Measurements from ENCODE around the gene DDI2.

DNA sequence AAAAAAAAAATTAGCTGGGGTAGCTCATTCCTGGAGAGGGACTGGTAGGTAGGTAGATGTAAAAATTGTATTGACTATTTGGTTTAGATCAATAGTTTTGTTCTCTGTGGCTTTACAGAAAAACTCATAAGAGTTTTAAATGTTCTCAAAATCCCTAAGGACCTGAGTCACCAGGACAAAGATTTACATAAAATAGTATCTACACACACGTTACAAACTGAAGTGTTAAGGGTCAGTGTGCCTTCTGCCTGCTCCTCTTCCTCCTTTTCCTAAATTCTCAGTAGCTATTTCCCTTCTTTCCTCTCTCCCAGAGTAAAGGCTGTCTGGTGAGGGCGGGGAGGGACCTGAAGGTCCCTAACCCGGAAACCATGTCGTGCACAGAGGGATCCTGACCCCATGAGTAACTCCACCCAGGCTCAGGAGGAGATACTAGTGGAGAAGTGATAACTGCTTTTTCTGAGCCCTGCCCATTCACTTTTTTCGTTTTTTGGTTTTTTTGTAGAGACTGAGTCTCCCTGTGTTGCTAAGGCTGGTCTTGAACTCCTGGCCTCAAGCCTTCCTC lies 74.9 kb downstream of the DDI2 start:
- TF ChIP-seq CTCF (IDR thresholded peaks at IDR 0.05) (no peak), POLR2A (IDR thresholded peaks at IDR 0.05) (no peak)

Data from tibial nerve (tissue), 3 donors.